SK-N-SH treated with all-trans-retinoic acid at 6 μM for 48 hours (cell line): Measurements from ENCODE around the gene AGAP5.

Experiments
- ATAC-seq: fragments of 200-7000 bp; cut with Tn5 transposase; 3 replicates; pipeline ENCODE4 v1.9.1; 2020; ENCODE audit warnings: mild to moderate bottlenecking, moderate library complexity
- ARNTL ChIP-seq: fragments of 450-650 bp; formaldehyde crosslinking; IDR thresholded peaks from 2 replicates; pipeline ENCODE4 v1.5.0; 2020; ENCODE audit warnings: low read depth, mild to moderate bottlenecking, moderate library complexity, borderline replicate concordance
- BACH2 ChIP-seq: fragments of 250-450 bp; sonication (Bioruptor Pico); IDR thresholded peaks from 2 replicates; pipeline ENCODE4 v1.9.0; 2021; ENCODE audit warnings: mild to moderate bottlenecking, borderline replicate concordance
- CSDC2 ChIP-seq: fragments of 250-450 bp; sonication (Bioruptor Pico); IDR thresholded peaks from 2 replicates; pipeline ENCODE4 v1.5.0; 2020; ENCODE audit warnings: mild to moderate bottlenecking, moderate library complexity
- CSRNP3 ChIP-seq: fragments of 250-450 bp; sonication (Bioruptor Pico); IDR thresholded peaks from 2 replicates; pipeline ENCODE4 v1.5.1; 2021; ENCODE audit warnings: mild to moderate bottlenecking, moderate library complexity
- ESRRG ChIP-seq: fragments of 250-450 bp; sonication (Bioruptor Pico); IDR thresholded peaks from 2 replicates; pipeline ENCODE4 v1.6.1; 2021; ENCODE audit warnings: mild to moderate bottlenecking
- GLIS3 ChIP-seq: fragments of 250-450 bp; sonication (Bioruptor Pico); IDR thresholded peaks from 2 replicates; pipeline ENCODE4 v1.5.0; 2020; ENCODE audit warnings: mild to moderate bottlenecking, moderate library complexity
- ISL1 ChIP-seq: fragments of 250-450 bp; sonication (Bioruptor Pico); IDR thresholded peaks from 2 replicates; pipeline ENCODE4 v2.1.2; 2022; ENCODE audit warnings: mild to moderate bottlenecking, moderate library complexity
- OSR1 ChIP-seq: fragments of 250-450 bp; sonication (Bioruptor Pico); IDR thresholded peaks from 2 replicates; pipeline ENCODE4 v1.8.0; 2022; ENCODE audit warnings: moderate library complexity, mild to moderate bottlenecking, inconsistent platforms
- POU6F1 ChIP-seq: fragments of 250-450 bp; sonication (Bioruptor Pico); IDR thresholded peaks from 2 replicates; pipeline ENCODE4 v1.8.0; 2021; ENCODE audit warnings: low read depth, mild to moderate bottlenecking, moderate library complexity, borderline replicate concordance
- PPARA ChIP-seq: fragments of 250-450 bp; sonication (Bioruptor Pico); IDR thresholded peaks from 2 replicates; pipeline ENCODE4 v1.5.0; 2020; ENCODE audit warnings: mild to moderate bottlenecking, borderline replicate concordance
- RARB ChIP-seq: fragments of 250-450 bp; sonication (Bioruptor Pico); IDR thresholded peaks from 2 replicates; pipeline ENCODE4 v1.8.0; 2021; ENCODE audit warnings: mild to moderate bottlenecking, moderate library complexity
- TOX ChIP-seq: fragments of 250-450 bp; sonication (Bioruptor Pico); IDR thresholded peaks from 2 replicates; pipeline ENCODE4 v1.8.0; 2021; ENCODE audit warnings: mild to moderate bottlenecking, moderate library complexity, borderline replicate concordance
- TSHZ2 ChIP-seq: fragments of 250-450 bp; sonication (Bioruptor Pico); IDR thresholded peaks from 2 replicates; pipeline ENCODE4 v1.5.0; 2020; ENCODE audit warnings: mild to moderate bottlenecking, moderate library complexity
- ZC3H10 ChIP-seq: fragments of 250-450 bp; sonication (Bioruptor Pico); IDR thresholded peaks from 2 replicates; pipeline ENCODE4 v1.5.1; 2021; ENCODE audit warnings: mild to moderate bottlenecking, moderate library complexity
- ZFP3 ChIP-seq: fragments of 250-450 bp; sonication (Bioruptor Pico); IDR thresholded peaks from 2 replicates; pipeline ENCODE4 v1.5.0; 2020; ENCODE audit warnings: mild to moderate bottlenecking, moderate library complexity
- ZFP30 ChIP-seq: fragments of 450-650 bp; formaldehyde crosslinking; IDR thresholded peaks from 2 replicates; pipeline ENCODE4 v1.5.0; 2022; ENCODE audit warnings: mild to moderate bottlenecking, moderate library complexity
- ZNF565 ChIP-seq: fragments of 450-650 bp; formaldehyde crosslinking; conservative IDR thresholded peaks from 2 replicates; pipeline ENCODE4 v1.5.0; 2020; ENCODE audit warnings: low read depth, mild to moderate bottlenecking, moderate library complexity
- ZNF70 ChIP-seq: fragments of 450-650 bp; formaldehyde crosslinking; IDR thresholded peaks from 2 replicates; pipeline ENCODE4 v1.5.0; 2020; ENCODE audit warnings: mild to moderate bottlenecking, moderate library complexity
- ZNF8 ChIP-seq: fragments of 450-650 bp; formaldehyde crosslinking; IDR thresholded peaks from 2 replicates; pipeline ENCODE4 v1.5.0; 2020; ENCODE audit warnings: mild to moderate bottlenecking, moderate library complexity

The AGAP5 gene

GRCh38 chr10:73641328-73642060, 56.4 kb downstream of the AGAP5 start, which contains the start of gene MYOZ1 (continued):
- no peak for TF ChIP-seq TSHZ2 (CRISPR knock-in tag)
- no peak for TF ChIP-seq CSRNP3
- TF ChIP-seq ZFP30 = no peak

GRCh38 chr10:73639286-73639685, 58.6 kb downstream of the AGAP5 start:
- TF ChIP-seq POU6F1 (CRISPR knock-in tag) (no peak), GLIS3 (no peak), ZFP3 (CRISPR knock-in tag) (no peak), TOX (CRISPR knock-in tag) (no peak), ZFP30 (no peak), ZNF70 (no peak), ZC3H10 (no peak), CSDC2 (CRISPR knock-in tag) (no peak), ARNTL (no peak), RARB (CRISPR knock-in tag) (no peak), ZNF565 (no peak), TSHZ2 (CRISPR knock-in tag) (no peak), BACH2 (CRISPR knock-in tag) (no peak), ESRRG (CRISPR knock-in tag) (no peak), CSRNP3 (no peak), OSR1 (CRISPR knock-in tag) (no peak), ZNF8 (CRISPR knock-in tag) (no peak), PPARA (CRISPR knock-in tag) (no peak)

GRCh38 chr10:73635781-73636180, 62.1 kb downstream of the AGAP5 start:
- TF ChIP-seq POU6F1 (CRISPR knock-in tag) = no peak
- TF ChIP-seq CSRNP3 = no peak
- no peak for TF ChIP-seq ZC3H10
- TF ChIP-seq ISL1 (CRISPR knock-in tag) = no peak
- no peak for TF ChIP-seq ZFP3 (CRISPR knock-in tag)
- no peak for ATAC-seq

More at GRCh38 chr10:73639286-73639685, 58.6 kb downstream of the AGAP5 start:
- no peak for ATAC-seq
